ENCODE results near the gene DRC7. TPM values are rescaled to one million over a fixed set of nuclear protein-coding genes. Genes with fewer than 3 reads are reported as not detected.

DRC7 gene, protein sequence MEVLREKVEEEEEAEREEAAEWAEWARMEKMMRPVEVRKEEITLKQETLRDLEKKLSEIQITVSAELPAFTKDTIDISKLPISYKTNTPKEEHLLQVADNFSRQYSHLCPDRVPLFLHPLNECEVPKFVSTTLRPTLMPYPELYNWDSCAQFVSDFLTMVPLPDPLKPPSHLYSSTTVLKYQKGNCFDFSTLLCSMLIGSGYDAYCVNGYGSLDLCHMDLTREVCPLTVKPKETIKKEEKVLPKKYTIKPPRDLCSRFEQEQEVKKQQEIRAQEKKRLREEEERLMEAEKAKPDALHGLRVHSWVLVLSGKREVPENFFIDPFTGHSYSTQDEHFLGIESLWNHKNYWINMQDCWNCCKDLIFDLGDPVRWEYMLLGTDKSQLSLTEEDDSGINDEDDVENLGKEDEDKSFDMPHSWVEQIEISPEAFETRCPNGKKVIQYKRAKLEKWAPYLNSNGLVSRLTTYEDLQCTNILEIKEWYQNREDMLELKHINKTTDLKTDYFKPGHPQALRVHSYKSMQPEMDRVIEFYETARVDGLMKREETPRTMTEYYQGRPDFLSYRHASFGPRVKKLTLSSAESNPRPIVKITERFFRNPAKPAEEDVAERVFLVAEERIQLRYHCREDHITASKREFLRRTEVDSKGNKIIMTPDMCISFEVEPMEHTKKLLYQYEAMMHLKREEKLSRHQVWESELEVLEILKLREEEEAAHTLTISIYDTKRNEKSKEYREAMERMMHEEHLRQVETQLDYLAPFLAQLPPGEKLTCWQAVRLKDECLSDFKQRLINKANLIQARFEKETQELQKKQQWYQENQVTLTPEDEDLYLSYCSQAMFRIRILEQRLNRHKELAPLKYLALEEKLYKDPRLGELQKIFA
- total RNA-seq: not detected in 2 replicates

DNA sequence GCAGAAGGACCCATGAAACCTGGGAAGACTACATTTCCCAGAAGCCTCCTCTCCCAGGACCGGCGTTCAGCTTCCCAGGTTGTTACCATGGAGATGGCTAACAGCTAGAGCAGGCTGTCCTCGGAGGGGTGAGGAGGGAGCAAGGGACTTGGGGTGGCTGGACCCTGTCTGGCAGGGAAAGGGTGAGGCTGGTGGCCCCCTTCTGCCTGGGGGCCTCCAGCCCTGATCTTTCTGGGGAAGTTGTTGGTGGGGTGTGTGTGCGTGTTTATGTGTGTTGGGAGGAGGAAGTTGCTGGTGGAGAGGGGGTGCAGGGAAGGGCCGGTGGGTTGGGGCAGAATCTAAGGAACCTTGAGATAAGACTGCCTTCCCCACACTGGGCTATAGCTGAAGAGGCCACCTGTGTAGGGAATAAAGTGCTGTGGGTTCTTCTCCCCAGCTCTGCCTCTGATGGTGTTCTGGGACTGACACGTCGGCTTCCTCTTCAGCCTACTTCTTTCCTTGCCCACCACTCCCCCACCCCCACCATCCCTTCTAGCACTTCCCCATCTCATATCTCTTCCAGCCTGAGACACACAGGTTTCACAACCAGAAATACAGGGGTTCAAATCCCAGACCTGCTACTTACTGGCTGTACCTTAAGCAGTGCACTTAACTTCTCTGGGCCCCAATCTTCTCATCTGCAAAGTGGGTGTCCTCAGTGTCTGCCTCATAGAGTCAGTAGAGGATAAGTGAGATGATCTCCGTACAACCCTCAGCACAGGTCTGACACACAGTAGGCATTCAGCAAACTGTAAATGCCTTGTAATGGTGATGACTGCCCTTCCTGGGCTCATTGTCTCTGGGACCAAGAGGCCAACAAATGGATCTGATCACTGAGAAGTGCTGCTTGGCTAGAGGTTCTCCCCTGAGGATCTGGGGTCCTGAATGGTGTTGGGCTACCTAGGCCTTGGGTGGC is at the start of gene DRC7:
TSS of gene DRC7 (plus strand) at position 82 of the 955 bp plus-strand sequence. CDS start 3,144 bp downstream, outside the sequence.

DNA sequence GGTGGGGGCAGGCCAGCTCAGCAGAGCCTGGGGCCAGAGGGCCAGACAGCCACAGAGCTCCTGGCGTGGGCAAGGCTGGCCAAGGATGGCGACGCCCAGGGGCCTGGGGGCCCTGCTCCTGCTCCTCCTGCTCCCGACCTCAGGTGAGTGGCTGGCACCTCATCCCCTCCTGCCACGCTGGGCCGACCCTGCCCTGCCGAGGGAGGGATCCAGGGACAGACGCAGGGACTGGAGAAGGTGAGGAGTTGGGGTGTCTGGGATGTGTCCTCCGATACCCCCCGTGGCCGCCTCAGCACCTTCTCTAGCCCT is 26.4 kb upstream of the DRC7 start, which contains the start of gene ADGRG3:
TSS of gene ADGRG3 (plus strand) at position 44 of the 309 bp plus-strand sequence. CDS start at position 86, 42 bp downstream.

DNA sequence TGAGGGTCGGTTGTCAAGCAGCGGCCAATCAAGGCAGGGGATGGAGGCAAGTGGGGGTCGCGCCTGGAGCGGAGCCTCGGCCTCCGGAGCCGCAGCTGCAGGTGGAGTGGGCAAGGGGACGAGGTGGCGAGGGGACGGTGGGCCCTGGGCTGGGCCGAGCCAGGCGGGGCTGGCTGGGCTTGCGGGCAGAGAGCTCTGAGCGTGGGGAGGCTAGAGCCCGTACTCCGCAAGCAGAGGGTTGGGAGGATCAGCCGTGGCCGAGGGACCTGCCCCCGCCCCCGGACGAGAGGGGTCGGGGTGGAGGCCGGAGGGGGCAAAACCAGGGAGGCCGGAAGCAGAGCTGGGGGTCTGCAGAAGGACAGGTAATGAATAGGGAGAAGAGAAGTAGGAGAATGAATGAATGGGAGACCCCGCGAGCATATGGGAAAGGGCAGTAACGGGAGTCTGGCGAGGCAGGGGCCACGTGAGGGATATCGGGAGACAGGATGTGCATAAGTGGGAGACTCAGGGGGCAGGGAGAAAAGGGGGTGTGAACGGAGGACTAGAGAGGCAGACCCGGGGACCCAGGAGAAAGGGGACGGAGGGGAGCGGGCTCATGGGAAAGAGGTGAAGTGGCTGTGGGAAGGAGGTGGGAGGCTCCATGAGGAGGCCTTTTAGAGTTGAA is 41.3 kb downstream of the DRC7 start, which contains the start of gene KATNB1:
TSS of gene KATNB1 (plus strand) at position 16 of the 664 bp plus-strand sequence. CDS start 1,474 bp downstream, outside the sequence.

Other genes with a start within 250 kb of the DRC7 start
- gene CIAPIN1, start 247.4 kb upstream of the DRC7 start, total RNA-seq: 36.0 and 64.3 TPM in 2 replicates
- gene COQ9, start 247.3 kb upstream of the DRC7 start, total RNA-seq: 35.9 and 38.7 TPM in 2 replicates
- 116 and 128 TPM in 2 replicates for gene POLR2C, start 232.1 kb upstream of the DRC7 start, total RNA-seq
- 17.2 and 26.8 TPM in 2 replicates for gene DOK4, start 208.3 kb upstream of the DRC7 start, total RNA-seq
- gene CCDC102A, start 158.2 kb upstream of the DRC7 start, total RNA-seq: 6.9 and 14.1 TPM in 2 replicates
- not detected in 2 replicates for gene ADGRG5, start 152.2 kb upstream of the DRC7 start, total RNA-seq
- 57.7 and 83.5 TPM in 2 replicates for gene ADGRG1, start 66.2 kb upstream of the DRC7 start, total RNA-seq
- gene ADGRG3, start 26.5 kb upstream of the DRC7 start, total RNA-seq: not detected in 2 replicates
- 34.1 and 44.5 TPM in 2 replicates for gene KATNB1, start 41.0 kb downstream of the DRC7 start, total RNA-seq
- 45.6 and 57.0 TPM in 2 replicates for gene KIFC3, start 107.7 kb downstream of the DRC7 start, total RNA-seq

All from hair follicular keratinocyte (primary cell).